Activated T-helper 2 cell treated with anti-CD3 and anti-CD28 coated beads, Interferon-gamma antibody, Interleukin-2, Interleukin-4, amounts not matched to agents 10 μg/mL and 5 μg/mL and 100 μg/mL, durations not matched to agents 14 hours and 24 hours and 36 hours (primary cell): ENCODE data around the gene DEPDC5. TPM values are rescaled to one million over a fixed set of nuclear protein-coding genes. Genes with fewer than 3 reads are reported as not detected.

Experiments
- DNase-seq: peaks from one replicate; pipeline ENCODE4 v3.0.0; 2021; ENCODE audit warnings: low spot score
- H3K27ac Mint-ChIP-seq: one replicate; pipeline ENCODE4 v1.8.0; 2021; ENCODE audit warnings: mixed read lengths
- H3K27me3 Mint-ChIP-seq: one replicate; pipeline ENCODE4 v1.8.0; 2021; ENCODE audit warnings: low read depth, mixed read lengths
- H3K36me3 Mint-ChIP-seq: one replicate; pipeline ENCODE4 v1.8.0; 2021; ENCODE audit warnings: low read depth, mixed read lengths
- H3K4me1 Mint-ChIP-seq: one replicate; pipeline ENCODE4 v1.8.0; 2021; ENCODE audit warnings: low read depth, mixed read lengths
- H3K4me3 Mint-ChIP-seq: one replicate; pipeline ENCODE4 v1.8.0; 2021; ENCODE audit warnings: low read depth, mild to moderate bottlenecking, moderate library complexity, mixed read lengths
- H3K9me3 Mint-ChIP-seq: one replicate; pipeline ENCODE4 v1.8.0; 2021; ENCODE audit warnings: mixed read lengths
- intact Hi-C: fragments of 100-400 bp; cut with micrococcal nuclease; formaldehyde crosslinking; loops from one replicate; pipeline ENCODE4 v1.15.1; 2023
- total RNA-seq: library from RNA; stranded (reverse); gene quantifications from 2 replicates; pipeline ENCODE4 v1.2.3, GENCODE V29; 2022

DEPDC5 gene
- total RNA-seq, 1 donor from 2014 or later, result 33.2 TPM

- DNase-seq, result no peak
- Mint-ChIP-seq H3K4me1 (peaks cover 29% of the 10 kb centered on the region), H3K36me3 (peaks cover 62% of the 10 kb centered on the region), H3K27me3 (no peaks in the 10 kb centered on the region), H3K4me3 (no peak overlapping the region), H3K9me3 (no peaks in the 10 kb centered on the region), H3K27ac (no peak overlapping the region)
- intact Hi-C loops, result loop anchor here (10.0 kb wide), 1 partner anchor 162 kb away; the partner anchor contains the start of gene PISD
Observed at GRCh38 chr22:31826443-31826842, 72.6 kb downstream of the DEPDC5 start.

- Mint-ChIP-seq H3K9me3 (no peaks in the 10 kb centered on the region), H3K27me3 (no peaks in the 10 kb centered on the region), H3K27ac (no peak overlapping the region), H3K4me3 (no peak overlapping the region), H3K36me3 (peaks cover 62% of the 10 kb centered on the region), H3K4me1 (peaks cover 32% of the 10 kb centered on the region)
- no peak for DNase-seq
- intact Hi-C loops, result loop anchor here (1.0 to 10.0 kb wide), 3 partner anchors 9 to 164 kb away; partner anchors contain the start of genes PISD and YWHAH
Observed at GRCh38 chr22:31828739-31829138, 74.9 kb downstream of the DEPDC5 start.

- Mint-ChIP-seq H3K4me3 (no peak overlapping the region), H3K27ac (peak overlapping the region; percentile 86), H3K4me1 (peaks cover 32% of the 10 kb centered on the region), H3K36me3 (peaks cover 66% of the 10 kb centered on the region), H3K9me3 (no peaks in the 10 kb centered on the region), H3K27me3 (no peaks in the 10 kb centered on the region)
- intact Hi-C loops, result loop anchor here (1.0 to 10.0 kb wide), 3 partner anchors 10 to 165 kb away; partner anchors contain the start of genes PISD and YWHAH
- peak; percentile 16 for DNase-seq
Observed at GRCh38 chr22:31829505-31829904, 75.7 kb downstream of the DEPDC5 start.

GRCh38 chr22:31830721-31831070 lies 76.9 kb downstream of the DEPDC5 start:
- H3K9me3 Mint-ChIP-seq, result no peaks in the 10 kb centered on the region
- H3K27me3 Mint-ChIP-seq, result no peaks in the 10 kb centered on the region
- intact Hi-C loops, result no loop called here
- H3K4me1 Mint-ChIP-seq, result peaks cover 29% of the 10 kb centered on the region
- no peak overlapping the region for H3K4me3 Mint-ChIP-seq
- H3K27ac Mint-ChIP-seq, result peak overlapping the region; percentile 59
- DNase-seq, result no peak
- peaks cover 67% of the 10 kb centered on the region for H3K36me3 Mint-ChIP-seq

DNA sequence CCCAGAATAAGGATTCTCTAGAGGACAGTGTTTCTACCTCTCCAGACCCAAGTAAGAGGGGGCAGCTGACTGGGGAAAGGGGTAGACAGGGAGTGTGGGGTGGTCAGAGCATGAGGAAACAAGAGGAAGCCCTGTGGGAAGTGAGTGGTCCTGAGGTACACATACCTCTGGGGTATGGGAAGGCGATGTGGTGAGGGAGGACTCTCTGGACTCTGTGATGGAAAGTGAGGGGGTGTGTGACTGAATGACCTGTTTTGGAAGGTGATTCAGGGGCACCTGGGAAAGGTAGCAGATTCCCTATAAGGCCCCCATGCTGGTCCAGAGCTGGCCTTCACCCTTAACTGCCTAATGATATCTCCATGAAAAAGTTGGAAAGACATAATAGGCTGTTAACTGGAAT lies 80.1 kb downstream of the DEPDC5 start:
- Mint-ChIP-seq H3K27me3 (no peaks in the 10 kb centered on the region), H3K4me3 (no peak overlapping the region), H3K27ac (no peak overlapping the region), H3K4me1 (peaks cover 23% of the 10 kb centered on the region), H3K9me3 (no peaks in the 10 kb centered on the region), H3K36me3 (peaks cover 47% of the 10 kb centered on the region)
- no peak for DNase-seq
- intact Hi-C loops, result no loop called here

GRCh38 chr22:31836010-31836409 lies 82.2 kb downstream of the DEPDC5 start:
- H3K9me3 Mint-ChIP-seq, result no peaks in the 10 kb centered on the region
- no peak overlapping the region for H3K4me3 Mint-ChIP-seq
- no peak overlapping the region for H3K27ac Mint-ChIP-seq
- H3K27me3 Mint-ChIP-seq, result no peaks in the 10 kb centered on the region
- intact Hi-C loops, result no loop called here
- DNase-seq, result no peak
- peaks cover 49% of the 10 kb centered on the region for H3K36me3 Mint-ChIP-seq
- peaks cover 6% of the 10 kb centered on the region for H3K4me1 Mint-ChIP-seq

GRCh38 chr22:31838917-31839316 lies 85.1 kb downstream of the DEPDC5 start:
- no peak for DNase-seq
- no peak overlapping the region for H3K4me3 Mint-ChIP-seq

DNA sequence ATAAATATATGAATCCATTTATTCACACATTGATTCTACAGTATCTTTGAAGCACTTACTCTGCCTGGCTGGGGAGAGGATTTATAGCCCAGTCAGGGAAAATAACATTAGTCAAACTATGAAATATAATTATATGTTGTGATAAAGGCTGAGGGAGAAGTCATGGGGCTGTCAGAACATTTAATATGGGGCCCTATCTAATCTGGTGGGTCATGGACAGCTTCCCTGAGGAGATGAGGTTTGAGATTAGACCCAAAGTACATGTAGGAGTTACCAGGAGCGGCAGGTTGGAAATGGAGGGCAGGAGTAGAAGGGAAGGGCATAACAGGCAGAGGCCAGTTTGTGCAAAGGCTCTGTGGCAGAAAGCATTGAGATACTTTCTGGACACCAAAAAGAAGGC lies 86.2 kb downstream of the DEPDC5 start:
- Mint-ChIP-seq H3K27ac (no peak overlapping the region), H3K4me3 (no peak overlapping the region), H3K4me1 (peaks cover 7% of the 10 kb centered on the region), H3K36me3 (peaks cover 52% of the 10 kb centered on the region), H3K9me3 (no peaks in the 10 kb centered on the region), H3K27me3 (no peaks in the 10 kb centered on the region)
- no peak for DNase-seq
- intact Hi-C loops, result no loop called here

More at GRCh38 chr22:31838917-31839316, 85.1 kb downstream of the DEPDC5 start:
- Mint-ChIP-seq H3K27ac (no peak overlapping the region), H3K36me3 (peaks cover 51% of the 10 kb centered on the region), H3K9me3 (no peaks in the 10 kb centered on the region), H3K27me3 (no peaks in the 10 kb centered on the region), H3K4me1 (peaks cover 7% of the 10 kb centered on the region)
- intact Hi-C loops, result no loop called here

DNA sequence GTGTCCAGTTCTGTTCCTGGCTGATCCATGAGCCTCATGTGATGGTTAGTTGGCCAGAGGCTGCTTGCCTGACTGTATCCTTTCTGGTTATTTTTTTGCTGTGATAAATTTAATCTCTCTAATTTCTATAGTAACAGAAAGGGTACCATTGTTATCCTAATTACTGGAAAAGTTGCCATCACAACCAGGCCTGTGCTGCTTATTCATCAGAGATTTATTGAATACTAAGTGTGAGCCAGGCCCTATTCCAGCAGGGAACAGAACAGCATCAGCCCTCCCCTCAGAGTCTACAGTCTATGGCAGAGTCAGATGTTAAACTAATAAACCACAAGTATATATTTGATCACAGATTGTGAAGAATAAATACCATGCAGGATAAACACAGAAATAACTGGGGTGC lies 86.8 kb downstream of the DEPDC5 start:
- Mint-ChIP-seq H3K9me3 (no peaks in the 10 kb centered on the region), H3K27ac (no peak overlapping the region), H3K4me3 (no peak overlapping the region), H3K36me3 (peaks cover 56% of the 10 kb centered on the region), H3K27me3 (no peaks in the 10 kb centered on the region), H3K4me1 (peaks cover 7% of the 10 kb centered on the region)
- no peak for DNase-seq
- intact Hi-C loops, result no loop called here

- Mint-ChIP-seq H3K4me1 (peaks cover 10% of the 10 kb centered on the region), H3K9me3 (no peaks in the 10 kb centered on the region), H3K36me3 (peaks cover 61% of the 10 kb centered on the region), H3K27me3 (no peaks in the 10 kb centered on the region), H3K27ac (no peak overlapping the region), H3K4me3 (no peak overlapping the region)
- intact Hi-C loops, result no loop called here
- no peak for DNase-seq
Observed at GRCh38 chr22:31841078-31841827, 87.4 kb downstream of the DEPDC5 start.

DNA sequence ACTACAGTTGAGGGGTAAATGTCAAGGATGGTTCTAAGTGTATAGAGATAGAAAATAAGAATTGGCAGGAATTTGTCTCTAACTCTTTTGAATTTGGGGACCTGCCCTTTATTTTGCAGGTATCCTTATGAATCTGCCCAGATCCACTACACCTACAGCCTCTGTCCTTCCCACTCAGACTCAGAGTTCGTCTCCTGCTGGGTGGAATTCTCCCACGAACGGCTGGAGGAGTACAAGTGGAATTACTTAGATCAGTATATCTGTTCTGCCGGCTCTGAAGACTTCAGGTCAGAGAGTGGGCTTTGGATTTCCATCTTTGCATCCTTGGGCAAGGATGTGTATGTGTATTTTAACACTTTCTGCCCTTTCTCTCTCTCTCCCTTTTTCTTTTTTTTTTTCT lies 89.7 kb downstream of the DEPDC5 start:
- H3K36me3 Mint-ChIP-seq, result peaks cover 78% of the 10 kb centered on the region

DNA sequence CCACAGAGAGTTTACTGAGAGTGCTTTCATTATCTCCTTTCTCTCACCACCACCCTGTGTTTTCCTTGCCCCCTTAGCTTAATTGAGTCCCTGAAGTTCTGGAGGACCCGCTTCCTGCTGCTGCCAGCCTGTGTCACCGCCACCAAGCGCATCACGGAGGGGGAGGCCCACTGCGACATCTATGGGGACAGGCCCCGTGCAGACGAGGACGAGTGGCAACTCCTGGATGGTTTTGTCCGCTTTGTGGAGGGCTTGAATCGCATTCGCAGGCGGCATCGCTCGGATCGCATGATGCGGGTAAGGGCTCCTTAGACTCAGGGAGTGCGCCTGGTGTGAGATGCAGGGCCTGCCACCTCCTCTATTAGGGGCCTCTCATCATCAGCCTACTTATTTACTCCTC lies 91.1 kb downstream of the DEPDC5 start:
- Mint-ChIP-seq H3K9me3 (no peaks in the 10 kb centered on the region), H3K36me3 (peaks cover 78% of the 10 kb centered on the region), H3K27ac (no peak overlapping the region), H3K27me3 (no peaks in the 10 kb centered on the region), H3K4me1 (peaks cover 12% of the 10 kb centered on the region), H3K4me3 (no peak overlapping the region)
- no peak for DNase-seq
- intact Hi-C loops, result no loop called here

More for the DNA sequence above, 89.7 kb downstream of the DEPDC5 start:
- DNase-seq, result no peak
- peaks cover 12% of the 10 kb centered on the region for H3K4me1 Mint-ChIP-seq
- H3K4me3 Mint-ChIP-seq, result no peak overlapping the region
- no peaks in the 10 kb centered on the region for H3K27me3 Mint-ChIP-seq
- no peak overlapping the region for H3K27ac Mint-ChIP-seq
- no peaks in the 10 kb centered on the region for H3K9me3 Mint-ChIP-seq
- intact Hi-C loops, result no loop called here

- no peaks in the 10 kb centered on the region for H3K9me3 Mint-ChIP-seq
- no peak for DNase-seq
- intact Hi-C loops, result no loop called here
- no peaks in the 10 kb centered on the region for H3K27me3 Mint-ChIP-seq
- peaks cover 66% of the 10 kb centered on the region for H3K36me3 Mint-ChIP-seq
- peak overlapping the region; percentile 2 for H3K27ac Mint-ChIP-seq
- peaks cover 8% of the 10 kb centered on the region for H3K4me1 Mint-ChIP-seq
- no peak overlapping the region for H3K4me3 Mint-ChIP-seq
Observed at GRCh38 chr22:31846161-31847115, 92.6 kb downstream of the DEPDC5 start.
